ENCODE data around the gene OVOL2. TPM values are rescaled to one million over a fixed set of nuclear protein-coding genes. Genes with fewer than 3 reads are reported as not detected.

Gene OVOL2
- polyA plus RNA-seq, 1 of the 3 experiments (the other 2 are of a cell fraction), result not detected

- H3K9me2 ChIP-seq, result no peaks in the 10 kb centered on the region
- no peak overlapping the region for H2AFZ ChIP-seq (ENCODE audit: low read depth)
- CTCF ChIA-PET, result interaction anchor here (0.7 to 1.1 kb wide), 2 partner anchors 75 to 530 kb away, joined by 3 read pairs; no protein-coding TSS in a partner anchor
- POLR2A ChIA-PET, result no interaction called here
- H3K9ac ChIP-seq, result no peak overlapping the region
- no peaks in the 10 kb centered on the region for H4K20me1 ChIP-seq (ENCODE audit: insufficient read depth)
- H3K9me3 ChIP-seq, result no peaks in the 10 kb centered on the region
- H3K4me3 ChIP-seq (ENCODE audit: low read depth in 2 of 2, low read length in 1 of 2), result no peak overlapping the region
- H3K36me3 ChIP-seq (replicated peaks in 1 of 2; ENCODE audit: control insufficient read depth in 1 of 2, insufficient read depth in 2 of 2, low read length in 1 of 2), result no peaks in the 10 kb centered on the region
- H3K79me2 ChIP-seq (ENCODE audit: insufficient read depth), result no peaks in the 10 kb centered on the region
- H3K27me3 ChIP-seq (ENCODE audit: insufficient read depth), result peaks cover 33% of the 10 kb centered on the region; the same call in 1 of the 2 replicates
- H3K4me1 ChIP-seq (ENCODE audit: control insufficient read depth in 1 of 2, insufficient read depth in 2 of 2, low read depth in 1 of 2, low read length in 1 of 2), result no peaks in the 10 kb centered on the region
- TF ChIP-seq NRF1 (IDR thresholded peaks at IDR 0.05; ENCODE audit: low read depth, low read length), result no peak
- TF ChIP-seq RAD21 (IDR thresholded peaks at IDR 0.05; ENCODE audit: low read length), result no peak
- TF ChIP-seq, protein P1, sequence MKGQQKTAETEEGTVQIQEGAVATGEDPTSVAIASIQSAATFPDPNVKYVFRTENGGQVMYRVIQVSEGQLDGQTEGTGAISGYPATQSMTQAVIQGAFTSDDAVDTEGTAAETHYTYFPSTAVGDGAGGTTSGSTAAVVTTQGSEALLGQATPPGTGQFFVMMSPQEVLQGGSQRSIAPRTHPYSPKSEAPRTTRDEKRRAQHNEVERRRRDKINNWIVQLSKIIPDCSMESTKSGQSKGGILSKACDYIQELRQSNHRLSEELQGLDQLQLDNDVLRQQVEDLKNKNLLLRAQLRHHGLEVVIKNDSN (IDR thresholded peaks at IDR 0.05; ENCODE audit: borderline replicate concordance, low read depth), result no peak
- TF ChIP-seq, protein P2, sequence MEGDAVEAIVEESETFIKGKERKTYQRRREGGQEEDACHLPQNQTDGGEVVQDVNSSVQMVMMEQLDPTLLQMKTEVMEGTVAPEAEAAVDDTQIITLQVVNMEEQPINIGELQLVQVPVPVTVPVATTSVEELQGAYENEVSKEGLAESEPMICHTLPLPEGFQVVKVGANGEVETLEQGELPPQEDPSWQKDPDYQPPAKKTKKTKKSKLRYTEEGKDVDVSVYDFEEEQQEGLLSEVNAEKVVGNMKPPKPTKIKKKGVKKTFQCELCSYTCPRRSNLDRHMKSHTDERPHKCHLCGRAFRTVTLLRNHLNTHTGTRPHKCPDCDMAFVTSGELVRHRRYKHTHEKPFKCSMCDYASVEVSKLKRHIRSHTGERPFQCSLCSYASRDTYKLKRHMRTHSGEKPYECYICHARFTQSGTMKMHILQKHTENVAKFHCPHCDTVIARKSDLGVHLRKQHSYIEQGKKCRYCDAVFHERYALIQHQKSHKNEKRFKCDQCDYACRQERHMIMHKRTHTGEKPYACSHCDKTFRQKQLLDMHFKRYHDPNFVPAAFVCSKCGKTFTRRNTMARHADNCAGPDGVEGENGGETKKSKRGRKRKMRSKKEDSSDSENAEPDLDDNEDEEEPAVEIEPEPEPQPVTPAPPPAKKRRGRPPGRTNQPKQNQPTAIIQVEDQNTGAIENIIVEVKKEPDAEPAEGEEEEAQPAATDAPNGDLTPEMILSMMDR (IDR thresholded peaks at IDR 0.05), result no peak
- TF ChIP-seq TAF1 (IDR thresholded peaks at IDR 0.05; ENCODE audit: borderline replicate concordance, low read depth, low read length), result no peak
- TF ChIP-seq SMC3 (IDR thresholded peaks at IDR 0.05; ENCODE audit: low read depth, low read length), result no peak
- TF ChIP-seq JUND (IDR thresholded peaks at IDR 0.05), result no peak
- TF ChIP-seq, protein P3, sequence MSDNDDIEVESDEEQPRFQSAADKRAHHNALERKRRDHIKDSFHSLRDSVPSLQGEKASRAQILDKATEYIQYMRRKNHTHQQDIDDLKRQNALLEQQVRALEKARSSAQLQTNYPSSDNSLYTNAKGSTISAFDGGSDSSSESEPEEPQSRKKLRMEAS (IDR thresholded peaks at IDR 0.05; ENCODE audit: low read depth), result no peak
- TF ChIP-seq GATA2 (CRISPR knock-in tag; IDR thresholded peaks at IDR 0.05), result no peak
- no peak for TF ChIP-seq MEF2A (IDR thresholded peaks at IDR 0.05; ENCODE audit: borderline replicate concordance, low read depth)
- TF ChIP-seq IRF3 (IDR thresholded peaks at IDR 0.05; ENCODE audit: low read depth, low read length), result no peak
- no peak for TF ChIP-seq RFX5 (IDR thresholded peaks at IDR 0.05; ENCODE audit: low read length)
- TF ChIP-seq TEAD4 (IDR thresholded peaks at IDR 0.05; ENCODE audit: borderline replicate concordance, insufficient read depth), result no peak
- no peak for TF ChIP-seq RXRA (IDR thresholded peaks at IDR 0.05; ENCODE audit: borderline replicate concordance, low read depth)
- no peak for TF ChIP-seq EZH2phosphoT487 (IDR thresholded peaks at IDR 0.05; ENCODE audit: borderline replicate concordance, low read depth)
- TF ChIP-seq POLR2AphosphoS5 (IDR thresholded peaks at IDR 0.05; ENCODE audit: low read depth, low read length), result no peak
- no peak for TF ChIP-seq MXI1 (IDR thresholded peaks at IDR 0.05; ENCODE audit: low read depth, low read length)
- TF ChIP-seq CHD2 (IDR thresholded peaks at IDR 0.05; ENCODE audit: low read length, partially characterized antibody), result no peak
- TF ChIP-seq FOXJ3 (CRISPR knock-in tag; IDR thresholded peaks at IDR 0.05), result no peak
- TF ChIP-seq, protein P4, sequence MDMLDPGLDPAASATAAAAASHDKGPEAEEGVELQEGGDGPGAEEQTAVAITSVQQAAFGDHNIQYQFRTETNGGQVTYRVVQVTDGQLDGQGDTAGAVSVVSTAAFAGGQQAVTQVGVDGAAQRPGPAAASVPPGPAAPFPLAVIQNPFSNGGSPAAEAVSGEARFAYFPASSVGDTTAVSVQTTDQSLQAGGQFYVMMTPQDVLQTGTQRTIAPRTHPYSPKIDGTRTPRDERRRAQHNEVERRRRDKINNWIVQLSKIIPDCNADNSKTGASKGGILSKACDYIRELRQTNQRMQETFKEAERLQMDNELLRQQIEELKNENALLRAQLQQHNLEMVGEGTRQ (IDR thresholded peaks at IDR 0.05; ENCODE audit: borderline replicate concordance, low read depth, low read length), result no peak
- no peaks in the 10 kb centered on the region for H3F3A ChIP-seq (replicated peaks; ENCODE audit: insufficient read depth)
- H3K27ac ChIP-seq (ENCODE audit: low read depth in 2 of 2, low read length in 1 of 2), result no peak overlapping the region
- no peak for DNase-seq
- WGBS (ENCODE audit: low lambda C conversion rate), result 61% methylated on average over 5 of the region's 10 CpGs
- H3K4me2 ChIP-seq, result no peak overlapping the region
These were observed 32.8 kb upstream of the OVOL2 start for GRCh38 chr20:18090477-18090876.
